GM12874 (cell line): ENCODE data around the gene ZSCAN21.

ENCODE experiments used
- TF ChIP-seq, protein P1 (sequence below): IDR thresholded peaks from 2 replicates; pipeline ENCODE4 v1.5.1; 2011; ENCODE audit warnings: low read depth, mild to moderate bottlenecking, control low read depth, low read length, moderate library complexity; ENCODE audit not compliant: insufficient read depth

Gene ZSCAN21

DNA sequence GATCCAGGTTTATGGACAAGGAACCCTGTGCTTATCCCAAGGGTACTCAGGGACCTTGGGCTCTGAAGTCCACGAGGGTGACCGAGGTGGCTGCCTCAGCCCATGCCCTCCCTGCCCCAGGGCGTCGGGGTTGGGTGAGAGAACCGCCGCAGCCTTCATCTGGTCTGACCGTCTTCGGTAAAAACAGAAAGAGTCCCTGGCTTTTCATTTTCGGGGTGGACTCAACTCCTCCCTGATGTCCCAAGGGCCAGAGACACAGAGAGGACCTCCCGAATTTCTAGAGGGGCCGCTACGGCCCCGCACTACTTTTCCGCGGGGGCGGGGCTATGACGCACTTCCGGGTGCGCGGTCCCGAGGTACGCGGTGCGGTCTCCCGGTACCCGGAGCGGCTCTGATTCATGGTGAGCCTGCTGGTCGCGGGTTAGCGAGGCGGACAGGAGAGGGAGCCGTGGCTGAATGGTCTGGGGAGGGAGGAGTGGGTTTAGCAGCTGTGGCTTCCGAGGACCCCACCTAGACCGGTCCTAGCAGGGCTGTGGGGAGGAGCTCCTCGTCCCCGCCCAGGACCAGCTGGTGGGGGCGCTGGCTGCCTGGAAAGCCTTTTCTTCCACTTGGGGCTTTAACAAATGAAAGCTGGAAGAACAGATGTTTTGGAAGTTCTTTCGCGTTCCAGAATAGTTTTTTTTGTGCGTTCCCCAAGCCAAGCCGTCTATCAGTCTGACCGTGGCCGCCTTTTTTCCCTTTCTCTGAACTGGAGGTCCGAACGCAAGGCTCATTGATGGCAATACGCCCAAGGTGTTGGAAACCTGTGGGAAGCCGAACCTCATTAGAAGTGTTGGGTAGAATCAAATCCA is at the start of gene ZSCAN21:
Gene ZSCAN21, plus strand, starts transcription at position 334 of the 851 bp plus-strand sequence. CDS start 7,233 bp downstream, outside the sequence.
- TF ChIP-seq, protein P1, sequence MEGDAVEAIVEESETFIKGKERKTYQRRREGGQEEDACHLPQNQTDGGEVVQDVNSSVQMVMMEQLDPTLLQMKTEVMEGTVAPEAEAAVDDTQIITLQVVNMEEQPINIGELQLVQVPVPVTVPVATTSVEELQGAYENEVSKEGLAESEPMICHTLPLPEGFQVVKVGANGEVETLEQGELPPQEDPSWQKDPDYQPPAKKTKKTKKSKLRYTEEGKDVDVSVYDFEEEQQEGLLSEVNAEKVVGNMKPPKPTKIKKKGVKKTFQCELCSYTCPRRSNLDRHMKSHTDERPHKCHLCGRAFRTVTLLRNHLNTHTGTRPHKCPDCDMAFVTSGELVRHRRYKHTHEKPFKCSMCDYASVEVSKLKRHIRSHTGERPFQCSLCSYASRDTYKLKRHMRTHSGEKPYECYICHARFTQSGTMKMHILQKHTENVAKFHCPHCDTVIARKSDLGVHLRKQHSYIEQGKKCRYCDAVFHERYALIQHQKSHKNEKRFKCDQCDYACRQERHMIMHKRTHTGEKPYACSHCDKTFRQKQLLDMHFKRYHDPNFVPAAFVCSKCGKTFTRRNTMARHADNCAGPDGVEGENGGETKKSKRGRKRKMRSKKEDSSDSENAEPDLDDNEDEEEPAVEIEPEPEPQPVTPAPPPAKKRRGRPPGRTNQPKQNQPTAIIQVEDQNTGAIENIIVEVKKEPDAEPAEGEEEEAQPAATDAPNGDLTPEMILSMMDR: peak; percentile 23; the same call in 1 of the 2 replicates

DNA sequence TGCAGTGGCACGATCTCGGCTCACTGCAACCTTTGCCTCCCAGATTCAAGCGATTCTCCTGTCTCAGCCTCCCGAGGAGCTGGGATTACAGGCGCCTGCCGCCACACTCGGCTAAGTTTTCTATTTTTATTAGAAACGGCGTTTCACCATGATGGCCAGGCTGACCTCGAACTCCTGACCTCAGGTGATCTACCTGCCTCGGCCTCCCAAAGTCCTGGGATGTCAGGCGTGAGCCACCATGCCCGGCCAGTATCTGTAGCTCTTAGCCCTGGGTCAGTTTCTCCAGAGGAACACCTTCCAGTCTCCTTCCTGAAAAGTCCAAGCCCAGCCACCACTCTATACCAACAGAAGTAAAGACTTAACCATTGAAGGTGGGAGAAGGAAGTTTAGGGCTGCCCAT is 49.3 kb upstream of the ZSCAN21 start:
- TF ChIP-seq, protein P1: no peak

DNA sequence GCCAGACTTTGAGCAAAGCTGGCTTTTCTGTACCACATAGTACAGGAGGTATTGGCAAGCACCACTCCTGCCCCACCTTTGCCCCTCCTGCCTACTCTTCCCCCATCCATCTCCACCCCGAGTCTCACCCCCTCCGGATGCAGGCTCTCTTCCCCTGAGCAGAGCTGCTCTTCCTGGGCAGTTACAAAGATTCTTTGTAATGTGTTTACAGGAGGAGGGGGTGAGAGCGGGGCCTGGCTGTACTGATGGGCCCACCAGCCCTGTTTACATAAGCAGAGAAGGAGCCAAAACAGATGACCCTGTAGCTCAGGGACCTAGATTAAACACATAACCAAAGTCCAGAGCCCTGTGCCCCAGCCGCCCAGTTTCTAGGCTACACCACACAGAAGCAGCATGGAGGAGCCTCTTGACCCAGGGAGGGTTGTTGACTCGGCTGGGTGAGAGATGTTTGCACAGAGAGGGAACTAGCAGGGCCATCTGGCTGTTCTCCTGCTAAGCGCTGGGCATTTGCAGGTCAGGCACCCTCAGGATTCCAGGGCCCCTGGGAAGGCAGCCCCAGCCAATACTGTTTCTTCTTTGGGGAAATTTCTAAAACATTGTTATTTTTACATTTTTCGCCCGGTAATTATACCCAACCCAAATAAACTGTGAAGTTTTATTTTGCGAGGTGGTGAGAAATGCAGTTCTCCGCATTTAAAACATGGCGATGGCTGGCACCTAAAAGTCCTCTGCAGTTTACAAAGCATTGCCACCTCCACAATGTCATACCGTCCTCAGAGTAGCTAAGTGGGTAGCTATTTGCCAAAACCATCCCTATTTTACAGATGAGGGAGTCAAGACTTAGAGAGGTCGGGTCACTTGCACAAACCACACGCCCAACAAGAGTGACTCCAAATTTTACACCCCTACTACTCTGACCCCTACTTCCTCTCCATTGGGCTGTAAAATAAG is 45.6 kb upstream of the ZSCAN21 start:
- TF ChIP-seq, protein P1: no peak

DNA sequence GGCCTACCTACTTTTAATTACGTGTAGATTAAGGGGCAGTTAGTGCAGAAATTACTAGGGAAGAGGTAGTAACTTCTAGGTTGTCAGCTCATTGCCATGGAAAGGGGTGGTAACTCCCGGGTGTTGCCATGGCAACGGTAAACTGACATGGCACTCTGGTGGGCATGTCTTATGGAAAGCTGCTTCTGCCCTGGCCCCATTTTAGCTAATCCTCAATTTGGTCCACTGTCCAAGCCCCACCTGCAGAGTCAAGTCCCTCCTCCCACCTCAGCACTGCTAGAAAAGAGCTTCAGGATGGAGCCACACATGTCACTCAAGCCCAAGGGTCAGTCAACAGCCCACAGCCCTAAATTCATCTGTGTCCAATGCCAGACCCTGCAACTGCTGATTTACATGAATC is 41.7 kb upstream of the ZSCAN21 start:
- TF ChIP-seq, protein P1: no peak

DNA sequence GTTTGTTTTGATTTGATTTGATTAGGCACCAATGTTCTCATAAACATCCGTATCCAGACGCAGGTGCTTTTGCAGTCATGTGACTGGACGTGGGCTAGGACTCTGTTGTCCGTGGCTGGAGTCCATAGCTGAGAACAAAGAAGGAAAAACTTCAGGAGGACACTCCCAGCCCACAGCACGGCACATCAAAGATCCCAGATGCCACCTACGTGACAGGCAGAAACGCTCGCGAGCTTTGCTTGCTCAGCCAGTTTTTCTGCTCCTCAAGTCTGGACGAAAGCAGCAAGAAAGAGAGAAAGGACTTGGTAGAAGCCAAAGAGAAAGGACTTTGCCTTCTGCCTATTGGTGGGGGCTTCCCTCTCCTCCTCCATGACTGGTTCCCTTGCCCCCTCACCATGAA is 41.0 kb upstream of the ZSCAN21 start:
- TF ChIP-seq, protein P1: no peak

DNA sequence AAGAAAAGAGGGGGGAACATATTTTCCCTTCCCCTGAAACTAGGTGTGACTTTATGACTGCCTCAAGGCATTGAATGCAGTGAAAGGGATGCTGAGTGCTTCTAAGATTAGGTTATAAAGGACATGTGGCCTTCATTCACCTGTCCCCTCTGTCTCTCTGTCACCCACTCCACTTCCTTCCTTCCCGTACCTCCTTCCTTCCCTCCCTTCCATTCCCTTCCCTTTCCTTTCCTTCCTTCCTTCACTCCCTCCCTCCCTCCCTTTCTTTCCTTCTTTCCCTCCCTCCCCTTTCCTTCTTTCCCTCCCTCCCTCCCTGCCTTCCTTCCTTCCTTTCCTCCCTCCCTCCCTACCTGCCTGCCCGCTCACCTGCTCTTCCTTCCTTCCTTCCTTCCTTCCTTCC is 38.7 kb upstream of the ZSCAN21 start:
- TF ChIP-seq, protein P1: no peak

DNA sequence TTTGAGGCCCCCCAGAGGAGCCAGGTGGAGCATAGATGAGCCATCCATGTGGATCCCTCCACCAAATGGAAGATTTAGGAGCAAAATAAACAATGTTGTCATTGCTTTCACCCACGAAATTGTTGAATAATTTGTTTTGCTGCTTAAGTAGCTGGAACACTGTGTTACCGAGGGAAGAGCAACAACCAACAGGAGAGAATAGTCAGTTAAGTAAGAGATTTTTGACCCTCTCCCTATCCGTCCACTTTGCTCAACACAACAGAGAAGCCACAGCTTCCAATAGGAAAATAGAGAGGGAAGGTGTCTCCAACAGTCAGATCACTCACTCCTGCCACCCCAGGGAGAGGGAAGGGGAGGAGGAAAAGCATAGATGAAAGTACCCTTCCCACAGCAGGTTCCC is 38.1 kb upstream of the ZSCAN21 start:
- TF ChIP-seq, protein P1: no peak
